Spleen (tissue), 11 donors: Measurements from ENCODE around the gene MICU2. TPM values are rescaled to one million over a fixed set of nuclear protein-coding genes. Genes with fewer than 3 reads are reported as not detected.
A peak's percentile ranks its signal among the peaks of the same experiment; 100 is the strongest.

Source experiments
- DNase-seq: peaks from one replicate; pipeline ENCODE4 v3.0.0-alpha.2; 2020
- H3K27ac ChIP-seq, 8 donors: fragments of 200-600 bp; sonication (generic) in 7 of 8; 1 replicate in 4 of 8; 2 replicates in 4 of 8; pipeline versions ENCODE4 v1.5.0 to v1.8.0; 2016 to 2021; ENCODE audit warnings: inconsistent platforms in 4 of 8, mild to moderate bottlenecking in 4 of 8, moderate library complexity in 1 of 8
- H3K27me3 ChIP-seq, 7 donors: fragments of 200-600 bp; sonication (generic) in 6 of 7; replicated peaks in 1 of 7; 1 replicate in 4 of 7; 2 replicates in 3 of 7; pipeline versions ENCODE4 v1.5.0 to v1.8.0; 2016 to 2021; ENCODE audit warnings: inconsistent platforms in 3 of 7, mild to moderate bottlenecking in 1 of 7
- H3K36me3 ChIP-seq, 6 donors: fragments of 200-600 bp; sonication (generic) in 5 of 6; 1 replicate in 4 of 6; 2 replicates in 2 of 6; pipeline versions ENCODE4 v1.5.0 to v1.8.0; 2016 to 2021; ENCODE audit warnings: inconsistent platforms in 2 of 6
- H3K4me1 ChIP-seq, 6 donors: fragments of 200-600 bp; sonication (generic) in 5 of 6; 1 replicate in 3 of 6; 2 replicates in 3 of 6; pipeline versions ENCODE4 v1.5.0 to v1.8.0; 2016 to 2021; ENCODE audit warnings: inconsistent platforms in 3 of 6
- H3K4me3 ChIP-seq, 8 donors: fragments of 200-600 bp; sonication (generic) in 7 of 8; 1 replicate in 4 of 8; 2 replicates in 4 of 8; pipeline versions ENCODE4 v1.5.0 to v1.8.0; 2016 to 2021; ENCODE audit warnings: inconsistent platforms in 4 of 8, mild to moderate bottlenecking in 4 of 8, moderate library complexity in 2 of 8
- H3K9me3 ChIP-seq, 8 donors: fragments of 200-600 bp; sonication (generic) in 7 of 8; 1 replicate in 4 of 8; 2 replicates in 4 of 8; pipeline versions ENCODE4 v1.5.0 to v1.8.0; 2016 to 2021; ENCODE audit warnings: inconsistent platforms in 4 of 8
- POLR2A ChIP-seq, 3 donors: fragments of 450-650 bp; IDR thresholded peaks; one replicate each; pipeline ENCODE4 v1.5.1; 2017; ENCODE audit warnings: antibody characterized with exemption in 3 of 3, mild to moderate bottlenecking in 1 of 3
- POLR2AphosphoS5 ChIP-seq, 3 donors: sonication (generic); formaldehyde crosslinking; IDR thresholded peaks; one replicate each; pipeline ENCODE4 v1.5.1; 2017; ENCODE audit warnings: antibody characterized with exemption in 3 of 3
- WGBS, 5 donors: extraction: QIAGEN DNeasy Blood & Tissue Kit in 3 of 5; methylation state at CpG; one replicate each; pipeline versions ENCODE4 v1.1.5 to v1.1.7; 2013 to 2018; 5-methylcytosine and 5-hydroxymethylcytosine counted together
- intact Hi-C: fragments of 100-400 bp; cut with DNase I; formaldehyde crosslinking; loops from one replicate; pipeline ENCODE4 v1.15.0; 2023; ENCODE audit warnings: low total_unique reads
- polyA plus RNA-seq, 3 donors: library from polyadenylated mRNA; stranded (reverse); fragments of 200-250 nt; gene quantifications; one replicate each; pipeline ENCODE4 v1.2.1, GENCODE V29; 2013
- total RNA-seq, 7 donors: library from RNA; depleted of rRNA in 3 of 7; stranded (reverse); fragments of >200 nt in 3 of 7; fragmentation: NEBNext Ultra II Directional in 4 of 7; extraction: Animal tissue kit (Norgen Biotek cat#: 25700) in 4 of 7; gene quantifications; one replicate each; pipeline versions ENCODE4 v1.1.0 to v1.2.1, GENCODE V29; 2016 to 2021
- TF ChIP-seq, protein P1 (sequence below), 11 experiments: fragments of 200-600 bp in 7 of 11; fragments of 450-650 bp in 4 of 11; sonication (generic) in 4 of 11; IDR thresholded peaks in 8 of 11; conservative IDR thresholded peaks in 3 of 11; 1 replicate in 7 of 11; 2 replicates in 4 of 11; pipeline versions ENCODE4 v1.4.0 to v1.8.0; 2016 to 2021; ENCODE audit warnings: antibody characterized with exemption in 11 of 11, inconsistent platforms in 4 of 11, mild to moderate bottlenecking in 1 of 11
- donor health status: healthy with polysubstance abuse.
- donor health status: DM: no; HTN: no; CAD: no; lungs with moderate emphysema.
- donor health status: DM: no; HTN: no; CAD: no.
- donor health status: Bipolar disorder and iron deficiency.
- donor health status: healthy.
- donor health status: DM: no; HTN: no; CAD: no.
- donor health status: DM: yes; HTN: yes; CAD: no.

Gene MICU2
- total and polyA plus RNA-seq, 10 donors: 28.9 to 84.5 (median 39.6) TPM

DNA sequence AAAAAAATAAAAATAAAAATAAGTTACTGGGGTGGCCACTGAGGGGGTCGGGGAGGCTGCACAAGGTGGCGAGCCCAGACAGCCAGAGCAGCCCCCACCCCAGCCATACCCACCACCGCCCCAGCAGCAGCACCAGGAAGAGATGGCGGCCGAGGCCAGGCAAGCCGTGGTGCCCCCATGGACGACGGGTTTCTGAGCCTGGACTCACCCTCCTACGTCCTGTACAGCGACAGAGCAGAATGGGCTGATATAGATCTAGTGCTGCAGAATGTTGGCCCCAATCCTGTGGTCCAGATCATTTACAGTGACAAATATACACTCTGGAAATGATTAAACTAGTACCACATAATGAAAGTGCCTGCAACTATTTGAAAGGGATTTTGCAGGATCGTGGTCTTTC, 73.3 kb downstream of the MICU2 start:
- WGBS, 5 donors: 90 to 94% (median 92%) methylated on average over 11 of the region's 11 CpGs

DNA sequence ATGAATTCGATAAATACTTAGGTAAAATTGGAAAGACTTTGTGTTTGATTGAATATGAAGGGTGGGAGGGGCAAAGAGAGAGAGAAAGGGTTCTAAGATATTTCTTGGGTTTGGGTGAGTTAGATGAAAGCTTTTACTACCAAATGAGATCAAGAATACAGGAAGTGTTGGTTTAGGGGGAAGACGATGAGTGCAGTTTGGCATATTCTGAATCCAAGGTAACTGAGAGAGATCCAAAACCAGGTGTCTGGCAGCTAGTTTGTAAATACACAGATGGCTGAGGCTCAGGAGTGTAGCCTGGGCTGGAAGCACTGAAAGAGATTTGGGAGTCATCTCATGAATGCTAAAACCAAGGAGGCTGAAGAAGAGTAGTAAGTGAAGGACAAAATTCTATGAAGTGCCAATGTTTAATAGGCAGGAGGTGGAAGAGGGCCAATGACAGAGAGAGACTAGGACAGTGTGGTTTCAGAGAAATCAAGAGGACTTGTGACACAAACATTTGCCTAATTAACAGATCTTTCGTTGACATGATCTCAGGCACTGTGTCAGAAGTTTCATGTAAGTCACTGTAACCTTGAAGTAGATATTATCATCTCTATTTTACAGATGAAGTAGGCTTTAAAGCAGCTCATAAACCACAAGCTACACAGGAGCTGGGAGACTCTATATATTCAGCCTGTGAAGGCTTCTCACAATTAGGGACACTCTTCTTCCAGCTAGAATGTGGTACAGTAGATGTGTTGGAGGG, 74.7 kb downstream of the MICU2 start:
- WGBS, 5 donors: 74 to 81% (median 78%) methylated on average over 3 of the region's 3 CpGs
- intact Hi-C loops: no loop called here
- H3K4me3 ChIP-seq: no peak overlapping the region
- H3K27ac ChIP-seq: no peak overlapping the region
- no peak for DNase-seq
- H3K36me3 ChIP-seq: peaks cover 0 to 74% (median 18%) of the 10 kb centered on the region in 6 donors
- no peaks in the 10 kb centered on the region for H3K9me3 ChIP-seq
- H3K4me1 ChIP-seq: no peaks in the 10 kb centered on the region
- TF ChIP-seq POLR2A (IDR thresholded peaks at IDR 0.05): no peak
- TF ChIP-seq, protein P1, sequence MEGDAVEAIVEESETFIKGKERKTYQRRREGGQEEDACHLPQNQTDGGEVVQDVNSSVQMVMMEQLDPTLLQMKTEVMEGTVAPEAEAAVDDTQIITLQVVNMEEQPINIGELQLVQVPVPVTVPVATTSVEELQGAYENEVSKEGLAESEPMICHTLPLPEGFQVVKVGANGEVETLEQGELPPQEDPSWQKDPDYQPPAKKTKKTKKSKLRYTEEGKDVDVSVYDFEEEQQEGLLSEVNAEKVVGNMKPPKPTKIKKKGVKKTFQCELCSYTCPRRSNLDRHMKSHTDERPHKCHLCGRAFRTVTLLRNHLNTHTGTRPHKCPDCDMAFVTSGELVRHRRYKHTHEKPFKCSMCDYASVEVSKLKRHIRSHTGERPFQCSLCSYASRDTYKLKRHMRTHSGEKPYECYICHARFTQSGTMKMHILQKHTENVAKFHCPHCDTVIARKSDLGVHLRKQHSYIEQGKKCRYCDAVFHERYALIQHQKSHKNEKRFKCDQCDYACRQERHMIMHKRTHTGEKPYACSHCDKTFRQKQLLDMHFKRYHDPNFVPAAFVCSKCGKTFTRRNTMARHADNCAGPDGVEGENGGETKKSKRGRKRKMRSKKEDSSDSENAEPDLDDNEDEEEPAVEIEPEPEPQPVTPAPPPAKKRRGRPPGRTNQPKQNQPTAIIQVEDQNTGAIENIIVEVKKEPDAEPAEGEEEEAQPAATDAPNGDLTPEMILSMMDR (IDR thresholded peaks at IDR 0.05 in 8 of 11, conservative IDR thresholded peaks at IDR 0.05 in 3 of 11): no peak
- H3K27me3 ChIP-seq: no peaks in the 10 kb centered on the region

More for the DNA sequence above, 73.3 kb downstream of the MICU2 start:
- Histone ChIP-seq H3K27me3 (no peaks in the 10 kb centered on the region), H3K4me1 (no peaks in the 10 kb centered on the region), H3K36me3 (peaks cover 0 to 75% (median 20%) of the 10 kb centered on the region in 6 donors), H3K4me3 (no peak overlapping the region), H3K9me3 (no peaks in the 10 kb centered on the region), H3K27ac (no peak overlapping the region)
- TF ChIP-seq, protein P1 (IDR thresholded peaks at IDR 0.05 in 8 of 11, conservative IDR thresholded peaks at IDR 0.05 in 3 of 11): no peak
- TF ChIP-seq POLR2AphosphoS5 (IDR thresholded peaks at IDR 0.05): peak in 1 of 3 donors; percentile 31
- DNase-seq: peak; percentile 64
- intact Hi-C loops: no loop called here

DNA sequence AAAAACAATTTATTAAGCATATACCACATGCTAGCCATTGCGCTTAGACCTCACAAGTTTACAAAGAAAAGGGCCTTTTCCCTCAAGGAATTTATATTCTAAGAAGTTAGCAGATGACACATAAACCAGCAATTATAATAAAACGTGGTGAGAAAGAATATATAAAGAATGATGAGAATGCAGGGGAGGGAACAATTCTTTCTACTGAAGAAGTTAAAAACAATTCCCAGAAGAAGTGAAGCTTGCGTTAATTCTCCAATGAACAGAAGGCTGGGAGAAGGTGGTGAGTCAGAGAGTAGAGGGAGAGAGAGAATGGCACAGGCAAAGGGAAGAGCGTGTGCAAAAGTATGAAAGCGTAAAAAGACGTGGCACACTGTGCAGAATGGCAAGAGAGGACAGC, 75.4 kb downstream of the MICU2 start:
- H3K36me3 ChIP-seq: peaks cover 0 to 72% (median 14%) of the 10 kb centered on the region in 6 donors
- no peaks in the 10 kb centered on the region for H3K9me3 ChIP-seq
- intact Hi-C loops: no loop called here
- no peak overlapping the region for H3K27ac ChIP-seq
- TF ChIP-seq, protein P1 (IDR thresholded peaks at IDR 0.05 in 8 of 11, conservative IDR thresholded peaks at IDR 0.05 in 3 of 11): no peak
- 88 to 94% (median 91%) methylated on average over 6 of the region's 6 CpGs for whole genome bisulfite sequencing, 5 donors
- no peak overlapping the region for H3K4me3 ChIP-seq
- no peaks in the 10 kb centered on the region for H3K27me3 ChIP-seq
- no peaks in the 10 kb centered on the region for H3K4me1 ChIP-seq
- DNase-seq: no peak

DNA sequence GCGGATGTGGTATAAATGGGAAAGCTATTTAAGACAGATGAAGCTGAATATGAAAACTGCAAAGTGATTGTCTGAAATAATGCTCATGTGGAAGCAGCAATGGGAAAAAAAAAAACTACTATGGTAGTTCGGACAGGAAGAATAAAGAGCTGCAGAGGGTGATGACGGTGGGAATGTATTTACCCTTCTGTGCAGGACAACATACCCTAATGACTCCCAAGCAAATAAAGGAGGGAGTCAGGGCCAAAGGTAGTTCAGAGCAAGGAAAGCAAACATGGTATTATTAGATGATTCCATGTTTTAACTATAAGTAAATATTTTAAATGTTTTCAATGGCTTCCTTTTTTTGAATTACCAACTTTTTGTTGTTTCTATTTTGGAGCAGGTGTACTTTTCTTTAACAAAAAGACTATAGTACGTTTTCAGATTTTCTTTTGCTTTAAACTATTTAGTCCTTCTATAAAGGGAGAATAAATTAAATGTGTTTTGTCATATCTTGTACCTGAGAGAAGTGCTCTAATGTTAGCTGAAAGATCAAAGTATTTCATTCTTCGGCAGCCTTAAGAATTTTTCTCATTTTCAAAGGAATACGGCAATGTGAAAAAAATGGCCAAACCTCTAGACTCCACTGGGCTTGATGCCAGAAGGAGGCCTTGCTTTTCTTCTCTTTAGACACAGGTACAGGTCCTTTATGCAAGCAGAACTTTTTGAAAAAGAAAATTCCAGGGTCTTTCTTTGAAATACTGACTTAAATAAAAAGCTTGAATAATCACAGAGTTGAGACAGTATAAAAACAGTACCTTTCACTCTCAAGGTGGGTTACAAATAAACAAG, 77.0 kb downstream of the MICU2 start:
- TF ChIP-seq POLR2AphosphoS5 (IDR thresholded peaks at IDR 0.05): no peak
- Histone ChIP-seq H3K9me3 (no peaks in the 10 kb centered on the region), H3K4me1 (no peaks in the 10 kb centered on the region), H3K4me3 (no peak overlapping the region), H3K36me3 (peaks cover 0 to 74% (median 15%) of the 10 kb centered on the region in 6 donors), H3K27ac (no peak overlapping the region), H3K27me3 (no peaks in the 10 kb centered on the region)
- intact Hi-C loops: no loop called here
- DNase-seq: no peak
- WGBS, 5 donors: 94 to 98% (median 96%) methylated on average over 6 of the region's 6 CpGs
